Measurements from ENCODE around the gene SAMD10.
A peak's percentile ranks its signal among the peaks of the same experiment; 100 is the strongest.

SAMD10 gene

GRCh38 chr20:63969838-63970713, 9.4 kb downstream of the SAMD10 start, which contains the start of gene ZNF512B:
ZNF512B (minus strand) TSS chr20:63969930; CDS start chr20:63967950, 1,980 bp downstream.
- TF ChIP-seq, protein P1, sequence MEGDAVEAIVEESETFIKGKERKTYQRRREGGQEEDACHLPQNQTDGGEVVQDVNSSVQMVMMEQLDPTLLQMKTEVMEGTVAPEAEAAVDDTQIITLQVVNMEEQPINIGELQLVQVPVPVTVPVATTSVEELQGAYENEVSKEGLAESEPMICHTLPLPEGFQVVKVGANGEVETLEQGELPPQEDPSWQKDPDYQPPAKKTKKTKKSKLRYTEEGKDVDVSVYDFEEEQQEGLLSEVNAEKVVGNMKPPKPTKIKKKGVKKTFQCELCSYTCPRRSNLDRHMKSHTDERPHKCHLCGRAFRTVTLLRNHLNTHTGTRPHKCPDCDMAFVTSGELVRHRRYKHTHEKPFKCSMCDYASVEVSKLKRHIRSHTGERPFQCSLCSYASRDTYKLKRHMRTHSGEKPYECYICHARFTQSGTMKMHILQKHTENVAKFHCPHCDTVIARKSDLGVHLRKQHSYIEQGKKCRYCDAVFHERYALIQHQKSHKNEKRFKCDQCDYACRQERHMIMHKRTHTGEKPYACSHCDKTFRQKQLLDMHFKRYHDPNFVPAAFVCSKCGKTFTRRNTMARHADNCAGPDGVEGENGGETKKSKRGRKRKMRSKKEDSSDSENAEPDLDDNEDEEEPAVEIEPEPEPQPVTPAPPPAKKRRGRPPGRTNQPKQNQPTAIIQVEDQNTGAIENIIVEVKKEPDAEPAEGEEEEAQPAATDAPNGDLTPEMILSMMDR (IDR thresholded peaks at IDR 0.05; ENCODE audit: insufficient read depth, low read length, missing control alignments), result no peak
- peak within 1 kb of the TSS; percentile 68 for H3K4me3 ChIP-seq (ENCODE audit: low read depth, low read length)
- DNase-seq (ENCODE audit: low read depth, low spot score), result no peak
- ChIA-PET POLR2A (interaction anchor here (1.8 kb wide), 1 partner anchor 13 kb away, joined by 8 read pairs; the partner anchor contains the start of gene UCKL1), CTCF (interaction anchor here (0.9 kb wide), 1 partner anchor 11 kb away, joined by 5 read pairs; the partner anchor contains the start of gene PRPF6)

- CTCF ChIA-PET, result interaction anchor here (1.2 to 3.3 kb wide), 5 partner anchors 9 to 432 kb away, joined by 3 to 14 read pairs (median 4); partner anchors contain the start of genes PRPF6, PTK6 and SAMD10
- no peak for DNase-seq (ENCODE audit: low read depth, low spot score)
- TF ChIP-seq, protein P1 (IDR thresholded peaks at IDR 0.05; ENCODE audit: insufficient read depth, low read length, missing control alignments), result no peak
- H3K4me3 ChIP-seq (ENCODE audit: low read depth, low read length), result peak overlapping the region; percentile 68
- POLR2A ChIA-PET, result interaction anchor here (0.6 to 1.8 kb wide), 2 partner anchors 13 to 68 kb away, joined by 4 to 8 read pairs; partner anchors contain the start of gene UCKL1
Measured at GRCh38 chr20:63968928-63969760, 10.3 kb downstream of the SAMD10 start.

GRCh38 chr20:63968136-63968927, 11.1 kb downstream of the SAMD10 start:
- DNase-seq (ENCODE audit: low read depth, low spot score), result no peak
- H3K4me3 ChIP-seq (ENCODE audit: low read depth, low read length), result peak overlapping the region; percentile 68
- POLR2A ChIA-PET, result interaction anchor here (0.6 to 1.8 kb wide), 3 partner anchors 12 to 67 kb away, joined by 3 to 8 read pairs (median 4); partner anchors contain the start of genes PRPF6 and UCKL1
- CTCF ChIA-PET, result interaction anchor here (1.2 to 3.3 kb wide), 5 partner anchors 9 to 431 kb away, joined by 3 to 14 read pairs (median 4); partner anchors contain the start of genes PRPF6, PTK6 and SAMD10
- TF ChIP-seq, protein P1 (IDR thresholded peaks at IDR 0.05; ENCODE audit: insufficient read depth, low read length, missing control alignments), result no peak

GRCh38 chr20:63967330-63968135, 11.9 kb downstream of the SAMD10 start:
- CTCF ChIA-PET, result interaction anchor here (1.2 to 3.3 kb wide), 5 partner anchors 10 to 430 kb away, joined by 3 to 14 read pairs (median 4); partner anchors contain the start of genes PRPF6, PTK6 and SAMD10
- DNase-seq (ENCODE audit: low read depth, low spot score), result no peak
- TF ChIP-seq, protein P1 (IDR thresholded peaks at IDR 0.05; ENCODE audit: insufficient read depth, low read length, missing control alignments), result no peak
- no peak overlapping the region for H3K4me3 ChIP-seq (ENCODE audit: low read depth, low read length)
- POLR2A ChIA-PET, result interaction anchor here (0.6 kb wide), 1 partner anchor 13 kb away, joined by 3 read pairs; the partner anchor contains the start of gene PRPF6

DNA sequence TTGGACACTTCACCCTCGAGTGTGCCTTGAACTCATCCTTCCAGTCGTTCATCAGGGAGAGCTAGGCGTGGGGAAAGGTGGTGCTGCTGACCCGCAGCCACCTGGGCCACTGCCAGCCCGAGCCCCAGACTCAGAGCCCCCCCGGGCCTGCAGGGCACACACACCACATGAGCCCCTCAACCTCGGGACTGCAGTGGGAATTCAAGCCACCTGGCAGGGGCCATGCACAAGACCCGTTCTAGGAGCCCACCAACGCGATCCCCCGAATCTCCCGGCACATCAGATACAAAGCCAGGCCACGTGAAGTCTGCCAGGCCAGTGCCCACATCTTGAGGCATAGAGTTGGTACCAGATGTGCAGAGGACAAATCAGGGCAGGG, 12.5 kb downstream of the SAMD10 start:
- ChIA-PET POLR2A (no interaction called here), CTCF (interaction anchor here (3.3 kb wide), 1 partner anchor 13 kb away, joined by 14 read pairs; the partner anchor contains the start of genes PRPF6 and SAMD10)
- DNase-seq (ENCODE audit: low read depth, low spot score), result no peak
- TF ChIP-seq, protein P1 (IDR thresholded peaks at IDR 0.05; ENCODE audit: insufficient read depth, low read length, missing control alignments), result no peak
- H3K4me3 ChIP-seq (ENCODE audit: low read depth, low read length), result no peak overlapping the region
